ENCODE measurements around the gene MED9. TPM values are rescaled to one million over a fixed set of nuclear protein-coding genes. Genes with fewer than 3 reads are reported as not detected.

MED9 gene
- total RNA-seq, 1 experiment from 2014 or later, result 8.1 TPM

DNA sequence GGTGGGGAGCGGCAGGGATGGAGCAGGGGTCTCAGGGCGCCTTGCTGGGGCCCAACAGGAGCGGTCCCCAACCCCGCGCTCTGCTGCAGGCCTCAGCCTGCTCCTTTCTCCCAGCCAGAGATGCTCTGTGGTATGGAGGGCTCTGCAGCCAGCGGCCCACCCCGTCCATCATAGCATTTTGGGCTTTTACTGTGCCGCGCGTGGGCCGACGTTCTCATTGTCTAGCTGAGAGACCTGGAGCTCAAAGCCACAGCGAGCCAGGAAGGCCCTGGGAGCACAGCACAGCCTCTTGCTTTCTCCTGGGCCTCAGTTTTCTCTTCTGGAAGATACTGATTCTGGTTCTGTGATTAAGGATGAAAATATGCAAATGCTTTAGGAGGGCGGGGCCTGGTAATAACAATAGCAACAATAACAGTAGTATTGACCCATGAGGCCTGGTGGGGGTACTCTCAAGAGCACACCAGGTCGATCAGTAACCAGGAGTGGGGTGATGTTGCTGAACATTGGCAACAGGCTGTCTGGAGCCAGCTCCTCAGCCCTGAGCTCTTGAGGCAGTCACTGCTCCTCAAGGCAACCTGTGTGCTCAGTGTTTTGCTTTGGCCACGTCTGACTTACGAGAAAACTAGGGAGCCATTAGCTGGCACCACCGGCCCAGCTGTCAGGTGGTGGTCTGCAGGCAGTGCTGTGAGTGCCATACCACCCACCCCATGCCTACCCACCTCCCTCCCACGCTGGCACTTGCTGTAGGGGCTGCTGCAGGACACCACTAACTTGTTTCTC, 20.5 kb downstream of the MED9 start:
- DNase-seq (ENCODE audit: unreplicated experiment), result no peak
- BruUV-seq (replicated peaks), result no TSS peak
- intact Hi-C loops (cut with micrococcal nuclease), result loop anchor here (2.0 kb wide), 1 partner anchor 116 kb away; no protein-coding TSS in a partner anchor
- CTCF ChIA-PET, result interaction anchor here (0.6 to 3.5 kb wide), 31 partner anchors 8 to 532 kb away, joined by 3 to 42 read pairs (median 4); partner anchors contain the start of gene PEMT
- Mint-ChIP-seq H3K27ac (ENCODE audit: low read depth, unreplicated experiment) (no peak overlapping the region), H3K9me3 (ENCODE audit: unreplicated experiment) (no peaks in the 10 kb centered on the region), H3K27me3 (ENCODE audit: insufficient read depth, unreplicated experiment) (no peaks in the 10 kb centered on the region), H3K4me1 (ENCODE audit: insufficient read depth, unreplicated experiment) (no peaks in the 10 kb centered on the region), H3K36me3 (ENCODE audit: insufficient read depth, unreplicated experiment) (peaks cover 11% of the 10 kb centered on the region), H3K4me3 (ENCODE audit: unreplicated experiment) (no peak overlapping the region)
- POLR2A ChIA-PET, result interaction anchor here (0.6 to 1.5 kb wide), 11 partner anchors 15 to 640 kb away, joined by 3 to 11 read pairs (median 3); partner anchors contain the start of genes MED9 and PEMT
- TF ChIP-seq, protein P1, sequence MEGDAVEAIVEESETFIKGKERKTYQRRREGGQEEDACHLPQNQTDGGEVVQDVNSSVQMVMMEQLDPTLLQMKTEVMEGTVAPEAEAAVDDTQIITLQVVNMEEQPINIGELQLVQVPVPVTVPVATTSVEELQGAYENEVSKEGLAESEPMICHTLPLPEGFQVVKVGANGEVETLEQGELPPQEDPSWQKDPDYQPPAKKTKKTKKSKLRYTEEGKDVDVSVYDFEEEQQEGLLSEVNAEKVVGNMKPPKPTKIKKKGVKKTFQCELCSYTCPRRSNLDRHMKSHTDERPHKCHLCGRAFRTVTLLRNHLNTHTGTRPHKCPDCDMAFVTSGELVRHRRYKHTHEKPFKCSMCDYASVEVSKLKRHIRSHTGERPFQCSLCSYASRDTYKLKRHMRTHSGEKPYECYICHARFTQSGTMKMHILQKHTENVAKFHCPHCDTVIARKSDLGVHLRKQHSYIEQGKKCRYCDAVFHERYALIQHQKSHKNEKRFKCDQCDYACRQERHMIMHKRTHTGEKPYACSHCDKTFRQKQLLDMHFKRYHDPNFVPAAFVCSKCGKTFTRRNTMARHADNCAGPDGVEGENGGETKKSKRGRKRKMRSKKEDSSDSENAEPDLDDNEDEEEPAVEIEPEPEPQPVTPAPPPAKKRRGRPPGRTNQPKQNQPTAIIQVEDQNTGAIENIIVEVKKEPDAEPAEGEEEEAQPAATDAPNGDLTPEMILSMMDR (IDR thresholded peaks at IDR 0.05; ENCODE audit: unreplicated experiment), result no peak

- H3K27ac Mint-ChIP-seq (ENCODE audit: low read depth, unreplicated experiment), result no peak overlapping the region
- TF ChIP-seq, protein P1 (IDR thresholded peaks at IDR 0.05; ENCODE audit: unreplicated experiment), result no peak
- ChIA-PET CTCF (interaction anchor here (0.7 to 3.5 kb wide), 12 partner anchors 8 to 220 kb away, joined by 3 to 42 read pairs (median 12); partner anchors contain the start of gene PEMT), POLR2A (no interaction called here)
- BruUV-seq (replicated peaks), result no TSS peak
- no peaks in the 10 kb centered on the region for H3K9me3 Mint-ChIP-seq (ENCODE audit: unreplicated experiment)
- intact Hi-C loops (cut with micrococcal nuclease), result loop anchor here (2.0 kb wide), 1 partner anchor 115 kb away; no protein-coding TSS in a partner anchor
- H3K27me3 Mint-ChIP-seq (ENCODE audit: insufficient read depth, unreplicated experiment), result peaks cover 5% of the 10 kb centered on the region
- peaks cover 4% of the 10 kb centered on the region for H3K36me3 Mint-ChIP-seq (ENCODE audit: insufficient read depth, unreplicated experiment)
- DNase-seq (ENCODE audit: unreplicated experiment), result no peak
- H3K4me1 Mint-ChIP-seq (ENCODE audit: insufficient read depth, unreplicated experiment), result no peaks in the 10 kb centered on the region
- H3K4me3 Mint-ChIP-seq (ENCODE audit: unreplicated experiment), result no peak overlapping the region
Measured at GRCh38 chr17:17497845-17498520, 21.2 kb downstream of the MED9 start.

GRCh38 chr17:17498606-17499301, 22.0 kb downstream of the MED9 start:
- H3K9me3 Mint-ChIP-seq (ENCODE audit: unreplicated experiment), result no peaks in the 10 kb centered on the region
- ChIA-PET POLR2A (no interaction called here), CTCF (interaction anchor here (0.7 to 3.5 kb wide), 3 partner anchors 70 to 220 kb away, joined by 3 to 42 read pairs (median 24); no protein-coding TSS in a partner anchor)
- no peak overlapping the region for H3K27ac Mint-ChIP-seq (ENCODE audit: low read depth, unreplicated experiment)
- TF ChIP-seq, protein P1 (IDR thresholded peaks at IDR 0.05; ENCODE audit: unreplicated experiment), result no peak
- DNase-seq (ENCODE audit: unreplicated experiment), result no peak
- BruUV-seq (replicated peaks), result no TSS peak
- intact Hi-C loops (cut with micrococcal nuclease), result no loop called here
- H3K36me3 Mint-ChIP-seq (ENCODE audit: insufficient read depth, unreplicated experiment), result no peaks in the 10 kb centered on the region
- no peak overlapping the region for H3K4me3 Mint-ChIP-seq (ENCODE audit: unreplicated experiment)
- H3K27me3 Mint-ChIP-seq (ENCODE audit: insufficient read depth, unreplicated experiment), result peaks cover 13% of the 10 kb centered on the region
- H3K4me1 Mint-ChIP-seq (ENCODE audit: insufficient read depth, unreplicated experiment), result no peaks in the 10 kb centered on the region
